Fibroblast of pulmonary artery (primary cell): ENCODE measurements around the gene C9orf153.

Experiments
- DNase-seq: peaks from one replicate; pipeline ENCODE4 v3.0.0-alpha.2; 2010; ENCODE audit warnings: low read depth
- H3K4me3 ChIP-seq: replicated peaks from 2 replicates; pipeline ENCODE4 v1.5.1; 2011; ENCODE audit warnings: low read depth, mild to moderate bottlenecking, control low read depth, low read length, moderate library complexity
- TF ChIP-seq, protein P1 (sequence below): IDR thresholded peaks from 2 replicates; pipeline ENCODE4 v1.5.1; 2011; ENCODE audit warnings: mild to moderate bottlenecking, control low read depth, low read length, inconsistent platforms; ENCODE audit errors: missing control alignments

Gene C9orf153

DNA sequence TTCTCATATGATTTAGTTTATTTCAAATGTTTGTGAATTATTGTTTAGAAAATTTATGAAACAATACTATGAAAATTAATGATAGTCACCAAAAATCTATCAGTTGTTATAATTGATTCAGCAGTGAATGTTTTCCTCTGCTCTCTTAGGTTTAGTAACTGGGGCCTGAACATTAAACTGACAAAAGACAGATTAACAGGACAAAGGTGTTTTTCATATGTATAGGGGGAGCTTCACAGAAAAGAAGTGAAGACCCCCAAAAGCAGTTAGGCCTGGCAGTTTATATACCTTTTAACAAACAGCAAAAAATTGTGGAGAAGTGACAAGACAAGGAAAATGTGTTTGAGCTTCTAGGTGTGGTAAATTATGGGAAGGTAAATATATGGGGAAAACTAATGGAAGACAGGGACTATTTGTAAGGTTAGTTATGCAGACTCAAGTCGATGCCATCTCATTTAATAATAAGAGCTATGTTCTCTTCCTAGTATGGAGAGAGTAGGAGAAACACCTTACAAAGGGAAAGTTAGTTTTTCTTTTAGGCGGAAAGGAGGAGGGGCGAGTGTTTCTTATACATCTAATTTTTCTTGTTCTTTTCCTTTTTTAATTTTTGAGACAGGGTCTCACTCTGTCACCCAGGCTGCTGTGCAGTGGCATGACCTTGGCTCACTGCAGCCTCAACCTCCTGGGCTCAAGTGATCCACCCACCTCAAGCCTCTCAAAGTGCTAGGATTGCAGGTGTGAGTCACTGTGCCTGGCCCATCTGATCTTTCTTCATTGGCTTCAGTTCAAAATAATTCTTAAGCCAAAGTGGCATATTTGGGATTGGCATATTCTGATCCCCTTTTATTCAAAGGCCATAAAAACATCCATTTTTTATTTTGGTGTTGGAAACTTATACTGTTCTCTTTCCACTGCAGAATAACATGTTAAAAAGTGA lies 77.8 kb downstream of the C9orf153 start:
- H3K4me3 ChIP-seq: no peak overlapping the region
- no peak for DNase-seq

DNA sequence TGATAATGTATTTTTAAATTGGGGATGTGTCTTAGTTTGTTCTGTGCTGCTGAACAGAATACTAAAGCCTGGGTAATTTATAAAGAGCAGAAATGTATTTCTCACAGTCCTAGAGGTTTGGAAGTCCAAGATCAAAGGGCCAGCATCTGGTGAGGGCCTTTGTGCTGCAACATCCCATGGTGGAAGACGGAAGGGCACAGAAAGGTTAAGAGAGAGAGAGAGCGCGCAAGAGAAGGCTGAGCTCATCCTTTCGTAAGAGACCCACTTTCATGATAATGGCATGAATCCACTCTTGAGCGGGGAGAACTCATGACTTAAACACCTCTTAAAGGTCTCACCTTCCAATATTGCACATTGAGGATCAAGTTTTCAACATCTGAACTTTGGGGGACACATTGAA lies 81.0 kb downstream of the C9orf153 start:
- TF ChIP-seq, protein P1, sequence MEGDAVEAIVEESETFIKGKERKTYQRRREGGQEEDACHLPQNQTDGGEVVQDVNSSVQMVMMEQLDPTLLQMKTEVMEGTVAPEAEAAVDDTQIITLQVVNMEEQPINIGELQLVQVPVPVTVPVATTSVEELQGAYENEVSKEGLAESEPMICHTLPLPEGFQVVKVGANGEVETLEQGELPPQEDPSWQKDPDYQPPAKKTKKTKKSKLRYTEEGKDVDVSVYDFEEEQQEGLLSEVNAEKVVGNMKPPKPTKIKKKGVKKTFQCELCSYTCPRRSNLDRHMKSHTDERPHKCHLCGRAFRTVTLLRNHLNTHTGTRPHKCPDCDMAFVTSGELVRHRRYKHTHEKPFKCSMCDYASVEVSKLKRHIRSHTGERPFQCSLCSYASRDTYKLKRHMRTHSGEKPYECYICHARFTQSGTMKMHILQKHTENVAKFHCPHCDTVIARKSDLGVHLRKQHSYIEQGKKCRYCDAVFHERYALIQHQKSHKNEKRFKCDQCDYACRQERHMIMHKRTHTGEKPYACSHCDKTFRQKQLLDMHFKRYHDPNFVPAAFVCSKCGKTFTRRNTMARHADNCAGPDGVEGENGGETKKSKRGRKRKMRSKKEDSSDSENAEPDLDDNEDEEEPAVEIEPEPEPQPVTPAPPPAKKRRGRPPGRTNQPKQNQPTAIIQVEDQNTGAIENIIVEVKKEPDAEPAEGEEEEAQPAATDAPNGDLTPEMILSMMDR: no peak
- no peak for DNase-seq
- H3K4me3 ChIP-seq: no peak overlapping the region

More for the DNA sequence above, 77.8 kb downstream of the C9orf153 start:
- TF ChIP-seq, protein P1: no peak

DNA sequence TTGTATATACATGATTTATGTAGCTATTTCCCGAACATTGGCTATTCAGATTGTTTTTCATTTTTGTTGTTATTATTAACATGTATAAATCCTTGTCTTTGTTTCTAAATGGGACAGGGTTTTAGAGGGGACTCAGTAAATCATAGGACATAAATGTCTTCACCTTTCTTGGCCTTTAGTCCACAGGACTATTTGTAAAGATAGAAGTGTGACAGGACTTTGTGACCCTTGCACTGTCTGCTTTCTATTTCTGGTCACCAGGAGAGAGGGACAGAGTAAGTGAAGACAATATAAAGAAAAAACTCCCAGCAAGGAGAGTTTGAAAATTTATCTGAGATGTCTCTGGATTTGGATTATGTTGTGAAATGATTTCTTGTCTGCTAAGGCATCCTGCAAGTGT lies 81.5 kb downstream of the C9orf153 start:
- no peak for DNase-seq
- TF ChIP-seq, protein P1: no peak
- H3K4me3 ChIP-seq: no peak overlapping the region

DNA sequence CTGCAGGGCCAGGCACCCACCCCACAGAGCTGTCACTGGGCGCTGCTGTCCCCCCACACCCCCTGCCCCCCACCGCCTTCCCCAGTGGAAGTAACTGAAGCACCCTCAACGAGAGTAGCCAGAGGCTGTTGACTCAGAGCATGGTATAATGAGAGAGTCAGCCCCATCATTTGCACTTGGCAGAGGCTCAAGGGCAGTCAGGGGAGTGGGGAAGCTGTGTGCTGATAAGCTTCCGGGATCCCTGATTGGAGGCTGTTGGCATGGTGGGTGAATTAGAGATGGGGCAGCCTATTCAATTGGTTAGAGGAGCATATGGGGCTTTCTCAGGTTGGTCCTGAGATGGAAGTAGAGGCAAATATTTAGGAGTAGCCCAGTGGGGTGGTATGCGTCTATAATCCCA lies 83.0 kb downstream of the C9orf153 start:
- no peak overlapping the region for H3K4me3 ChIP-seq
- TF ChIP-seq, protein P1: no peak
- DNase-seq: no peak

DNA sequence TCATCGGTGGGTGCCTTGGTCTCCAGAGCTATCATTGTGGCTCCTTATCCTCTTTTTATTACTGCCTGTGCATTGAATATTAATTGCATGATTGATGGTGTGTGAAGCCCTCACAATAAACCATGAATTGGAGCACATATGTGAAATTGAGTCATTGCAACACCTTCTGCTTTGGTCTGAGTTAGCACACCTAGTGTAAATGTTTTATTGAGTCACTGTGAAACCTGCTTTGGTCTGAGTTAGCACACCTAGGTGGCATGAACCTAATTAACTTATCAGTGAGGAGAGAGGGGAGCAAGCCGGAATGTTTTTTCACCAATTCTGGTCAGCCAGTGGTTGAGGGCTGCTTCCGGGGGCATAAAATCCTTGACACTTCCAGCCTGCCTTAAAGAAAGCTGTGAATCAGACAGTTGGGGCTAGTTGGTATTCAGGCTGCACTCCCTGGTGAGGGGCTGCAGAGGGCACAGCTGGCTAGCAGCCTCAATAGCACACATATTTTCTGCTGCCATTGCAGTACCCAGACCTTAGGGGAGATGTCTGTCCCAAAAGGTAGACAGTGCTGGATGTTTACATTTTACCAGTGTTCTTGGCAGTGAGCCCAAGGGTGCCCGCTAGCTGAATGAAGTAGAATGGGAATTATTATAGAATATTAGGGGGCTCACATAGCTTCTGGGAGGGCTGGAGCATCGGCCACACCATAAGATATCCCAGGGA lies 83.6 kb downstream of the C9orf153 start:
- DNase-seq: no peak
- TF ChIP-seq, protein P1: no peak
- H3K4me3 ChIP-seq: no peak overlapping the region

DNA sequence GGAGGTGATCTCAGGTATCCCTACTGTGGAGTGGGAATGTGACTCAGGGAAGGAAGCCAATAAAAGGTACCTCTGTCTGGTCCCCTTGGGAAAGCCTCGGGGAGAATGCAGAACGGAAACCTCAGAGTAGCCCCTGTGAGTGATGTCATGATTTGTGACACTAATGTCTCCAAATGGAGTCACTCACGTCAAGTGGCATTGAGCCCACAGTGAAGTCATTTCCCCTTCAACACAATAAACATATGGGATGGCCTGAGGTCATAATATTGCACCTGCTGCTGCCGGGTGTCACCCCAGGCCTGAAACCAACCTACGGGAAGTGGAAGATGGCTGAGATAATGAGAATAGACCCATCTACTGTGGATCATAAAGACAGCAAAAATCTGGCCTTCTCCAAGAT lies 84.2 kb downstream of the C9orf153 start:
- TF ChIP-seq, protein P1: no peak
- no peak for DNase-seq

More for the DNA sequence above, 84.2 kb downstream of the C9orf153 start:
- no peak overlapping the region for H3K4me3 ChIP-seq
